ENCODE measurements around the gene NR3C2. TPM values are rescaled to one million over a fixed set of nuclear protein-coding genes. Genes with fewer than 3 reads are reported as not detected.

NR3C2 gene
- total RNA-seq, 1 donor from 2014 or later = 0.54 TPM

- H3K36me3 Mint-ChIP-seq (ENCODE audit: low read depth, unreplicated experiment) = no peaks in the 10 kb centered on the region
- H3K4me1 Mint-ChIP-seq (ENCODE audit: unreplicated experiment) = no peaks in the 10 kb centered on the region
- H3K9me3 Mint-ChIP-seq (ENCODE audit: unreplicated experiment) = no peaks in the 10 kb centered on the region
- no peak overlapping the region for H3K4me3 Mint-ChIP-seq (ENCODE audit: unreplicated experiment)
- TF ChIP-seq CTCF (IDR thresholded peaks at IDR 0.05; ENCODE audit: unreplicated experiment) = no peak
- no peaks in the 10 kb centered on the region for H3K27me3 Mint-ChIP-seq (ENCODE audit: unreplicated experiment)
- no peak overlapping the region for H3K27ac Mint-ChIP-seq (ENCODE audit: unreplicated experiment)
- DNase-seq (ENCODE audit: low spot score) = no peak
Observed at GRCh38 chr4:148341980-148342800, 100.0 kb downstream of the NR3C2 start.

GRCh38 chr4:148335133-148335532 lies 107.1 kb downstream of the NR3C2 start:
- DNase-seq (ENCODE audit: low spot score) = no peak
- no peak for TF ChIP-seq CTCF (IDR thresholded peaks at IDR 0.05; ENCODE audit: unreplicated experiment)
- H3K4me3 Mint-ChIP-seq (ENCODE audit: unreplicated experiment) = no peak overlapping the region
- H3K4me1 Mint-ChIP-seq (ENCODE audit: unreplicated experiment) = no peaks in the 10 kb centered on the region
- H3K27ac Mint-ChIP-seq (ENCODE audit: unreplicated experiment) = no peak overlapping the region
- no peaks in the 10 kb centered on the region for H3K9me3 Mint-ChIP-seq (ENCODE audit: unreplicated experiment)
- H3K36me3 Mint-ChIP-seq (ENCODE audit: low read depth, unreplicated experiment) = no peaks in the 10 kb centered on the region
- H3K27me3 Mint-ChIP-seq (ENCODE audit: unreplicated experiment) = no peaks in the 10 kb centered on the region

- Mint-ChIP-seq H3K4me1 (ENCODE audit: unreplicated experiment) (no peaks in the 10 kb centered on the region), H3K27me3 (ENCODE audit: unreplicated experiment) (no peaks in the 10 kb centered on the region), H3K36me3 (ENCODE audit: low read depth, unreplicated experiment) (no peaks in the 10 kb centered on the region), H3K9me3 (ENCODE audit: unreplicated experiment) (no peaks in the 10 kb centered on the region), H3K4me3 (ENCODE audit: unreplicated experiment) (no peak overlapping the region), H3K27ac (ENCODE audit: unreplicated experiment) (no peak overlapping the region)
- no peak for TF ChIP-seq CTCF (IDR thresholded peaks at IDR 0.05; ENCODE audit: unreplicated experiment)
- DNase-seq (ENCODE audit: low spot score) = no peak
Observed at GRCh38 chr4:148333265-148333664, 108.9 kb downstream of the NR3C2 start.

GRCh38 chr4:148332486-148332885 lies 109.7 kb downstream of the NR3C2 start:
- TF ChIP-seq CTCF (IDR thresholded peaks at IDR 0.05; ENCODE audit: unreplicated experiment) = no peak
- Mint-ChIP-seq H3K4me3 (ENCODE audit: unreplicated experiment) (no peak overlapping the region), H3K27me3 (ENCODE audit: unreplicated experiment) (no peaks in the 10 kb centered on the region), H3K36me3 (ENCODE audit: low read depth, unreplicated experiment) (no peaks in the 10 kb centered on the region), H3K27ac (ENCODE audit: unreplicated experiment) (no peak overlapping the region), H3K9me3 (ENCODE audit: unreplicated experiment) (no peaks in the 10 kb centered on the region), H3K4me1 (ENCODE audit: unreplicated experiment) (no peaks in the 10 kb centered on the region)
- DNase-seq (ENCODE audit: low spot score) = no peak

- Mint-ChIP-seq H3K27ac (ENCODE audit: unreplicated experiment) (no peak overlapping the region), H3K4me3 (ENCODE audit: unreplicated experiment) (no peak overlapping the region), H3K4me1 (ENCODE audit: unreplicated experiment) (no peaks in the 10 kb centered on the region), H3K27me3 (ENCODE audit: unreplicated experiment) (no peaks in the 10 kb centered on the region), H3K36me3 (ENCODE audit: low read depth, unreplicated experiment) (no peaks in the 10 kb centered on the region), H3K9me3 (ENCODE audit: unreplicated experiment) (no peaks in the 10 kb centered on the region)
- no peak for TF ChIP-seq CTCF (IDR thresholded peaks at IDR 0.05; ENCODE audit: unreplicated experiment)
- DNase-seq (ENCODE audit: low spot score) = no peak
Observed at GRCh38 chr4:148330724-148331123, 111.5 kb downstream of the NR3C2 start.
